Measurements from ENCODE around the gene CDK18.

DNA sequence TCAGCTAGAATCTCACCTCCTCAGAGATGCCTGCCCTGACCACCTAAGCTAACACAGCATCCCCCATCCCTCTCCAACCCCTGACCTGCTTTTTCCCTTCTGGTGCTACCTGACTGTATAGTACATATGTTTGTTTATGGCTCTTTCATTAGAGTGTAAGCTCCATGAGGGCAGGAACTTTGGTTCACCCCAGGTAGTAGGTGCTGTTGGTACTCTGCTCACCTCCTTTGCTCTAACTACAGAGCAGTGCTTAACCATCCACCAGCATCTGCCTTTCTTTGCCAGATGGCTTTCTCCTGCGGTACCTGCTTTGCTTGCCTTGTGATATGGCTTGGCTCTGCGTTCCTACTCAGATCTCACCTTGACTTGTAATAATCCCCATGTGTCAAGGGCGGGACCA is 29.9 kb upstream of the CDK18 start:
- TF ChIP-seq EZH2 (IDR thresholded peaks at IDR 0.05): no peak
- TF ChIP-seq POLR2AphosphoS5 (IDR thresholded peaks at IDR 0.05; ENCODE audit: borderline replicate concordance, low read depth, low read length): no peak
